ENCODE measurements around the gene SH3PXD2A. TPM values are rescaled to one million over a fixed set of nuclear protein-coding genes. Genes with fewer than 3 reads are reported as not detected.

The SH3PXD2A gene
- total and polyA plus RNA-seq, 9 of the 15 experiments (the other 6 are each of a cell fraction or from before 2014, with no cell fraction given) = 0.41 to 9.3 (median 2.5) TPM

DNA sequence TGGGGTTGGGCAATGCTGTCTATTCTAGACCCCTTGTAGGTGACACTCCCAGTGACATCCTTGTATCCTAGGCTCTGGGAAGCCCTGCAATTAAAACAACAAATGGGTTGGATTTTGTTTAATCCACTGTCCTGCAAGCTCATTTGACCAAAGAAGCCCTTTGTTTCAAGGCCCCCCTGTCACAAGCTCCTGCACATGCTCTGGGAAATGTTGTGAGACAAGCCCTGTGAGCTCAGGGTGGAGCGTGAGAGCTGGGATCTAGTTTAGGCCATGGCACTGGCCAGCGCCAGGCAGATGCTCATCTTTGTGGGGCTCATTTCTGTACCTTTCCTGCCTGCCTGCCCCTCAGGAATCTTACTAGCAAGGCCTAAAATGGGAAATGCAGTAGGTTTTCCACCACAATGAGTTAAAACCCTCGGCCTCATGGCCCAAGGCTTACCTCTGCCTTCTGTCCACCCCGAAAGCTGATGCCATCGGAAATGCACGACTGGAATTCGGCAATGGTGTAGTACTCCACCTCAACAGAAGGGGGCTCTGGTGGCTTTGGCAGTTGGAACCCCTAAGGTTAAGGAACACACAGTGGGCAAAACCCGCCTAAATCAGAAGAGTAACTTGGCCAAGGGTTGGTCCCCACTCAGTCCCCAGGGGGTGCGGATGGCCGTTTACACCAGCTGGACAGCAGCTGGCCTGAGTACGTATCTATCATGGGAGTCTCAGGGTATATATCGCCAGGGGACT lies 249.8 kb downstream of the SH3PXD2A start (continued):
- TF ChIP-seq XRCC4 (IDR thresholded peaks at IDR 0.05; ENCODE audit: extremely low read depth, insufficient read depth, insufficient read length) (no peak), RAD21 (CRISPR knock-in tag; conservative IDR thresholded peaks at IDR 0.05 in 1 of 2, IDR thresholded peaks at IDR 0.05 in 1 of 2) (peak; percentile 60 to 78), ZNF77 (CRISPR knock-in tag; IDR thresholded peaks at IDR 0.05) (no peak), CREBBP (IDR thresholded peaks at IDR 0.05; ENCODE audit: low read depth, low read length) (no peak), CTCF (IDR thresholded peaks at IDR 0.05 in 2 of 3, conservative IDR thresholded peaks at IDR 0.05 in 1 of 3; ENCODE audit: insufficient read depth in 2 of 3, low read depth in 1 of 3, low read length in 3 of 3) (peak; percentile 70 to 81 (median 81)), BRD4 (IDR thresholded peaks at IDR 0.05) (no peak), ZNF41 (CRISPR knock-in tag; conservative IDR thresholded peaks at IDR 0.05) (no peak), ZNF592 (IDR thresholded peaks at IDR 0.05) (0 out of 2 replicates have a peak, but pooled peaks have one; percentile 17), MXD1 (CRISPR knock-in tag; IDR thresholded peaks at IDR 0.05; ENCODE audit: borderline replicate concordance, poor library complexity, severe bottlenecking) (no peak), ZNF175 (CRISPR knock-in tag; IDR thresholded peaks at IDR 0.05; ENCODE audit: low read depth) (no peak), SMC3 (conservative IDR thresholded peaks at IDR 0.05; ENCODE audit: insufficient read depth, low read depth, low read length) (peak; percentile 45; the same call in 1 of the 2 replicates), ZNF184 (CRISPR knock-in tag; IDR thresholded peaks at IDR 0.05) (peak; percentile 85), SETDB1 (IDR thresholded peaks at IDR 0.05; ENCODE audit: low read length) (no peak), CAMTA2 (CRISPR knock-in tag; conservative IDR thresholded peaks at IDR 0.05) (no peak), SIX5 (IDR thresholded peaks at IDR 0.05; ENCODE audit: borderline replicate concordance in 1 of 2, insufficient read depth in 1 of 2, low read depth in 1 of 2, low read length in 2 of 2) (no peak)
- TF ChIP-seq, protein P1, sequence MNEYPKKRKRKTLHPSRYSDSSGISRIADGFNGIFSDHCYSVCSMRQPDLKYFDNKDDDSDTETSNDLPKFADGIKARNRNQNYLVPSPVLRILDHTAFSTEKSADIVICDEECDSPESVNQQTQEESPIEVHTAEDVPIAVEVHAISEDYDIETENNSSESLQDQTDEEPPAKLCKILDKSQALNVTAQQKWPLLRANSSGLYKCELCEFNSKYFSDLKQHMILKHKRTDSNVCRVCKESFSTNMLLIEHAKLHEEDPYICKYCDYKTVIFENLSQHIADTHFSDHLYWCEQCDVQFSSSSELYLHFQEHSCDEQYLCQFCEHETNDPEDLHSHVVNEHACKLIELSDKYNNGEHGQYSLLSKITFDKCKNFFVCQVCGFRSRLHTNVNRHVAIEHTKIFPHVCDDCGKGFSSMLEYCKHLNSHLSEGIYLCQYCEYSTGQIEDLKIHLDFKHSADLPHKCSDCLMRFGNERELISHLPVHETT (CRISPR knock-in tag; conservative IDR thresholded peaks at IDR 0.05 in 1 of 2, IDR thresholded peaks at IDR 0.05 in 1 of 2) = no peak

All from K562 (cell line).